Measurements from ENCODE around the gene PIK3R5. TPM values are rescaled to one million over a fixed set of nuclear protein-coding genes. Genes with fewer than 3 reads are reported as not detected.

PIK3R5 gene
- polyA plus RNA-seq, 1 donor from 2014 or later, result not detected

GRCh38 chr17:8981443-8981842 lies 15.9 kb upstream of the PIK3R5 start:
- Histone ChIP-seq H2AFZ (ENCODE audit: low read depth, low read length) (no peak overlapping the region), H3K36me3 (ENCODE audit: insufficient read depth, low read length) (no peaks in the 10 kb centered on the region), H3K27ac (ENCODE audit: low read length) (no peak overlapping the region), H3K79me2 (replicated peaks; ENCODE audit: insufficient read depth, low read length) (no peaks in the 10 kb centered on the region), H3K9ac (ENCODE audit: low read length) (no peak overlapping the region), H3K4me2 (ENCODE audit: low read length) (no peak overlapping the region), H3K27me3 (ENCODE audit: insufficient read depth, low read depth, low read length) (no peaks in the 10 kb centered on the region), H3K4me3 (ENCODE audit: low read length) (no peak overlapping the region), H4K20me1 (ENCODE audit: insufficient read depth) (no peaks in the 10 kb centered on the region), H3K9me3 (ENCODE audit: low read length) (no peaks in the 10 kb centered on the region), H3F3A (ENCODE audit: insufficient read depth, low read length, poor library complexity, severe bottlenecking) (no peaks in the 10 kb centered on the region), H3K9me2 (ENCODE audit: insufficient read depth, low read length) (no peaks in the 10 kb centered on the region)
- TF ChIP-seq EZH2 (IDR thresholded peaks at IDR 0.05; ENCODE audit: borderline replicate concordance, insufficient read depth, low read length, poor library complexity, severe bottlenecking) (no peak), REST (IDR thresholded peaks at IDR 0.05; ENCODE audit: borderline replicate concordance) (no peak), TAF1 (IDR thresholded peaks at IDR 0.05; ENCODE audit: low read depth) (no peak), CTCF (IDR thresholded peaks at IDR 0.05; ENCODE audit: poor library complexity, severe bottlenecking) (no peak), SMC3 (conservative IDR thresholded peaks at IDR 0.05; ENCODE audit: poor library complexity) (no peak), RAD21 (conservative IDR thresholded peaks at IDR 0.05) (no peak), POLR2AphosphoS5 (IDR thresholded peaks at IDR 0.05) (no peak), EP300 (conservative IDR thresholded peaks at IDR 0.05; ENCODE audit: poor library complexity, severe bottlenecking) (no peak), MXI1 (conservative IDR thresholded peaks at IDR 0.05; ENCODE audit: poor library complexity, severe bottlenecking) (no peak)

- no peak overlapping the region for H3K9ac ChIP-seq (ENCODE audit: low read length)
- H2AFZ ChIP-seq (ENCODE audit: low read depth, low read length), result no peak overlapping the region
- no peaks in the 10 kb centered on the region for H4K20me1 ChIP-seq (ENCODE audit: insufficient read depth)
- TF ChIP-seq SMC3 (conservative IDR thresholded peaks at IDR 0.05; ENCODE audit: poor library complexity), result no peak
- no peak for TF ChIP-seq MXI1 (conservative IDR thresholded peaks at IDR 0.05; ENCODE audit: poor library complexity, severe bottlenecking)
- no peak for TF ChIP-seq TAF1 (IDR thresholded peaks at IDR 0.05; ENCODE audit: low read depth)
- no peak for TF ChIP-seq EP300 (conservative IDR thresholded peaks at IDR 0.05; ENCODE audit: poor library complexity, severe bottlenecking)
- no peak for TF ChIP-seq REST (IDR thresholded peaks at IDR 0.05; ENCODE audit: borderline replicate concordance)
- no peak for TF ChIP-seq POLR2AphosphoS5 (IDR thresholded peaks at IDR 0.05)
- no peak for TF ChIP-seq RAD21 (conservative IDR thresholded peaks at IDR 0.05)
- TF ChIP-seq EZH2 (IDR thresholded peaks at IDR 0.05; ENCODE audit: borderline replicate concordance, insufficient read depth, low read length, poor library complexity, severe bottlenecking), result no peak
- TF ChIP-seq CTCF (IDR thresholded peaks at IDR 0.05; ENCODE audit: poor library complexity, severe bottlenecking), result no peak
- H3K27ac ChIP-seq (ENCODE audit: low read length), result no peak overlapping the region
- H3K36me3 ChIP-seq (ENCODE audit: insufficient read depth, low read length), result no peaks in the 10 kb centered on the region
- H3F3A ChIP-seq (ENCODE audit: insufficient read depth, low read length, poor library complexity, severe bottlenecking), result no peaks in the 10 kb centered on the region
- H3K79me2 ChIP-seq (replicated peaks; ENCODE audit: insufficient read depth, low read length), result no peaks in the 10 kb centered on the region
- H3K9me3 ChIP-seq (ENCODE audit: low read length), result no peaks in the 10 kb centered on the region
- no peak overlapping the region for H3K4me3 ChIP-seq (ENCODE audit: low read length)
- H3K9me2 ChIP-seq (ENCODE audit: insufficient read depth, low read length), result no peaks in the 10 kb centered on the region
- H3K4me2 ChIP-seq (ENCODE audit: low read length), result no peak overlapping the region
- no peaks in the 10 kb centered on the region for H3K27me3 ChIP-seq (ENCODE audit: insufficient read depth, low read depth, low read length)
Observed at GRCh38 chr17:8979715-8980114, 14.2 kb upstream of the PIK3R5 start.

All from neural cell (in vitro differentiated cells).